ENCODE measurements around the gene KRT7. TPM values are rescaled to one million over a fixed set of nuclear protein-coding genes. Genes with fewer than 3 reads are reported as not detected.
A peak's percentile ranks its signal among the peaks of the same experiment; 100 is the strongest.
"Not testable (repeated sequence)": the region's sequence is repeated elsewhere in the genome, so short reads cannot be mapped to it uniquely, and the experiment has no call there.

KRT7 gene
- total RNA-seq, 1 experiment from 2014 or later: 302 TPM

DNA sequence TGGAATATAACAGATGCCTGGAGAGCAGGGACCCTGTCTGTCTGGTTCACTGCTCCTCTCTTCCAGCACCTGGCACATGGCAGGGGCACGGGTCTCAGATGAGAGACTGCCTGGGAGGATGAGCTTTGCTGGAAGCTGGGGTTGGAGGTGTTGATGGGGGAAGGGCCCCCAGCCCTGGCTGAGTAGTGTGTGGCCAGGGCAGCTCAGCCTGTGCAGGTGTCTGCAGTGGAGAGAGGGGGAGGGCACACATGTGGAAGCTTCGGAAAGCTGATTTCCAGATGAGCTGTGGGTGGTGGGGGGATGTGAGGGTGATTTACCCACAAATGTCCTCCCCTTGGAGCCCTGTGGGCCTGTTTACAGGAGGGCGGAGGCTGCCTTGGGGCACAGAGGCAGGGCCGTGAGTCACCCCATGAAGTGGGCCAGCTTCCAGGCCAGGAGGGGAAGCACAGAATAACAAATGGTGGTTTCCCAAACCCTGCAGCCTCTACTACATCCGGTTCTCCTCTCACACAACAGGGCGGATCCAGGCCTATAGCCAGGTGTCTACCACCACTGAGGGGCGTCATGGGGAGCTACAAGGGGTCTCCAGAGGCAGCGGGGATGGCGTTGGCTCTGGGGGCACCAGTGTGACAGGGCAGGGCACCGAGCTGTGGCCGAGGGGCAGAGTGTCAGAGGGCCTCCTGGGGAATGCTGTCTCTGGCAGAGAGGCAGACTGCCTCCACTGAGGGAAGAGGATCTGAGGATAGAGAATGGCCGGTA is 11.0 kb downstream of the KRT7 start:
- H3K36me3 ChIP-seq: peaks cover 23% of the 10 kb centered on the region
- H3K27me3 ChIP-seq: no peaks in the 10 kb centered on the region
- DNase-seq: peak; percentile 98
- H3K9me3 ChIP-seq: no peaks in the 10 kb centered on the region
- peak overlapping the region; percentile 36 for H3K4me3 ChIP-seq

DNA sequence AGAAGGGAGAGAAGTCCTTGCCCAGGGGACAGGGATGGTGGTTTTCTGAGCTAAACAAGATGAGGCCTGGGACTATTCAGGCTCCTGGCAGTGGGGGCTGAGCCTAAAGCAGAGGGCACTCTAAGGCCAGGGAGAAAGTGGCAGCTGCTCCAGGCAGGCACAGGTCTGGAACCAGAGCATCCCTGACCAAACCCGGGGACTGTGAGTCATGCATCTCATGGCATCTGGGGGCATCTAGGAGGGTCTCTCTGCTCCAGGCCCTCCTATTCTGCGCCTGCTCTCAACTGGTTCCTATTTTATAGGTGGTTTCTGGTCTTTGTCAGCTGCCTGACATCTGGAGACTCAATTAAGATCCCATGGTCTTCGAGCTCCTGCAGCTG is 11.6 kb downstream of the KRT7 start:
- peaks cover 27% of the 10 kb centered on the region for H3K36me3 ChIP-seq
- H3K4me3 ChIP-seq: peak overlapping the region; percentile 36
- H3K27me3 ChIP-seq: no peaks in the 10 kb centered on the region
- no peaks in the 10 kb centered on the region for H3K9me3 ChIP-seq
- peak; percentile 44 for DNase-seq

DNA sequence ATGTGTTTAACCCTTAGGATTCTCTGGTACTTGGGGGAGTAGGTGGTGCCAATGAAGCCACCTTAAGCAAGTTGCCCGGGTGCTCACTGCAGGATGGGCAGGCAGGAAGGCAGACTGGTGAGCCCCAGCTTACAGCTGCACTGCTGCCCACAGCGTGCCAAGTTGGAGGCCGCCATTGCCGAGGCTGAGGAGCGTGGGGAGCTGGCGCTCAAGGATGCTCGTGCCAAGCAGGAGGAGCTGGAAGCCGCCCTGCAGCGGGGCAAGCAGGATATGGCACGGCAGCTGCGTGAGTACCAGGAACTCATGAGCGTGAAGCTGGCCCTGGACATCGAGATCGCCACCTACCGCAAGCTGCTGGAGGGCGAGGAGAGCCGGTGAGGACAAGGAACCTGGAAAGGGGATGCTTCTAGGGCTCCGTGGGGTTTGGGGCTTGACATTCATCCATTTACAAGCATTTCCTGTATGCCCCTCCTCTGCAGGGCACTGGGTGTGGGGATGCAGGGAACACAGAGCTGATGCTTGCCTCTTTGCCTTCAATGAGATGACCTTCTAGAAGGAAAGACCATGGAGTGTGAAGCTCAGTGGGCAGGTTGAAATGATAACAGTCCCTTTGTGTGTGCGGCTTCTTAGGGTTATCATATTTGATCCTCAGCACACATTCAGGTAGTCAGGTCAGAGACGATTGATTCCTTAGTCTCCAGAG is 12.4 kb downstream of the KRT7 start:
- peaks cover 30% of the 10 kb centered on the region for H3K36me3 ChIP-seq
- H3K4me3 ChIP-seq: peak overlapping the region; percentile 43
- peak; percentile 83 for DNase-seq

DNA sequence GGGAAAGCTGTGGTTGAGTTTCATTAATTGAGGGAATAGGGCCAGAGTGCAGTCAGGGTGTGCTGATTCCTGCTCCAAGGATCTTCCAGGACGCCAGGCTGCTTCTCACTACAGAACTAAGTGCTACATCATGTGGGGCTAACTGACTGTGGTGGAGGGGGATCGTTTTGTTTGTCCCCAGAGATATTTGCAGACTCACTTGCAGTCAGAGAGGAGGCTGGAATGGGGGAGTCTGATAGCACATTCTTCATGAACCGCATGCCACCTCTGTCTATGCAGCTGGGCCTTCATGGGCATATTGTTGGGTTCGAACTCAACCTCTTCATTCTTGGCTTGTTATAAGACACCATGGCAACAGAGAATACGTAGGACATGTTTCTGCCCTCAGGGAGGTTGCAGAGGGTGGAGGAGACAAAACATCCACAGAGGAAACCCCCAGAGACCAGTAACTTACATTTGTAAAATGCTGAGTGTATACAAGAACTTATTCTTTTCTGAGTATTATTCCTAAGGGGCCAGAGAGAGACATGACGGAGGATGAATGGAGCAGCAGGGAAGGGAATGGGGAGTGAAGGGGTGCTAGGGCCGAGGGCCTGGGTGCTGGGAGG is 13.0 kb downstream of the KRT7 start:
- H3K4me3 ChIP-seq: peak overlapping the region; percentile 43
- no peak for DNase-seq
- H3K36me3 ChIP-seq: peaks cover 30% of the 10 kb centered on the region
- H3K9me3 ChIP-seq: no peaks in the 10 kb centered on the region
- H3K27me3 ChIP-seq: no peaks in the 10 kb centered on the region

More for the DNA sequence above, 12.4 kb downstream of the KRT7 start:
- H3K9me3 ChIP-seq: no peaks in the 10 kb centered on the region
- no peaks in the 10 kb centered on the region for H3K27me3 ChIP-seq

DNA sequence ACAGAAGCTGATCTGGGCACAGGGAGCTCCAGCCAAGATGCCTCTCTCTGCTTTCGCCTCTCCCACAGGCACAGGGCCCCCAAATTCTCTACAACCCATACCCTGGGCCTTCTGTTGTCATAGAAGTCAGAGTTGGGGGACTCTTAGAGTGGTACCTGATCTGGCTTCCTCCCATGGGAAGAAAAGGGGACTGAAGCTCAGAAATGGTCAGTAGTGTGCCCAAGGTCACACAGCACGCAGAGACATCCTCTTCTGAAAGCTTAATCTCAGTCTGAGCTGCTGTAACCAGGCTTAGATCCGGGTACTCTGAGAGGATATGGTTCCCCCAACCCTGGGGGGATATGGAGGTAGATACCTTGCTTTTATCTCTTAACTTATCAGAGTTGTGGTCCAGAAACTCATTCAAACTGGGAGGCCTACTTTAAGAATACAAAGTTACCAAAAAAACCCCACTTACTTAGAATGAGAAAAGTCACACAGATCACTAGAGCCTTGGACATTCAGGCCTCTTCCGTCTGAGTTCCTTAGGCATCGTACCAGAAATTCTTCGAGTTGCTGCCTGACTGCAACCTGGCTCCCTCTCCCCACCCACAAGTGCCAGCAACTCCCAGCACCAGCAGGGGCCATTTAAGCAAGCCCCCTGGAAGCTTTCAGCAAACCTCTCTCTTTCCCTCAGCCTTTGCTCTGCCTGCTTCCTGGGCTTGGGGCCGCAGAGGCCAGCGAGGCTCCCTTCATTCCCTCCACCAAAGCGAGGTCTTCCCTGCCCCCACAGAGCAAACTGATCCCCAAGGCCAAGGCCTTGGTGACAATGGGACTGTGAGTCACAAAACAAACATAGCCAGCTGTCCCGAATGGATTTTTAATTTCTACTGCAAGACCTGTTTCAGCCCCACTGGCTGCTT is 13.9 kb downstream of the KRT7 start:
- no peak for DNase-seq

DNA sequence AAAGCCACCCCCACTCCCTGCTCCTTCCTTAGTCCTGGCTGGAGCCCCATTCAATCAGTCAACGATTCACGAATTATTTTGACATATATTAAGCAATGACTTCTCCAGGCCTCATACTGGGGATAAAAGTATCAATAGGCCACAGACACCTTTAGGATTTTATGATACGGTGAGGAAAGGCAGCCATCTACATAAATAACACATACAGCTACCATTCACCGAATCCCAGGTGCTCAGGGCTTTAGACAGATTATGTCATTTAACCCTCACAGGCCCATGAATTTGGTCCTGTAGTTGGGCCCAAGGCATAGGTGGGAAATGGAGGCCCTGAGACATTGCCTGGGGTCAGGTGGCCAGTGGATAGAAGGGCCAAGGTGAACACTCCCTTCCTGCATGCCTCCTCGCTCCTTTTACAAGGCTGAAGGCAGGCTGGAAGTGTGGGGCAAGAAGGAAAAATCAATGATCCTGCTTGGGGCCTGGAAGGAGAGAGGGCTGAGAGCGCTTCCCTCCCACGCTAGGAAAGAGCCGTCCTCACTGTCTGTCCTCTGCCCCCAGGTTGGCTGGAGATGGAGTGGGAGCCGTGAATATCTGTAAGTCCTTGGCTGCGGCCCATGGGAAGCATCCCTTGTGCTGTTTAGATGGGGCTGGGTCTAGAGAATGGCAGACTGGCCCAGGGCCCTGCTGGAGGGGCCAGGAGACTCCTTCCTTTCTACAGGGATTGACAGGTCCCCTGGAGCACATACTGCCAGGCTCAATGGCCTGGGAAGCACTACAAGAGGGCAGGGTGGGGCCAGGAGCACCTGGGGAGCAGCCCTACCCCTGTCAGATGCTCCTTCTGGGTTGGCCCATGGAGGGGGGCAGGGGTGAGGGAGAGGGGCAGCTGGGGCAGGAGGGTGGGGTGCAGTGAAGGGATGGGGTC is 14.8 kb downstream of the KRT7 start:
- H3K4me3 ChIP-seq: no peak overlapping the region
- no peaks in the 10 kb centered on the region for H3K27me3 ChIP-seq
- no peaks in the 10 kb centered on the region for H3K9me3 ChIP-seq
- peaks cover 46% of the 10 kb centered on the region for H3K36me3 ChIP-seq
- no peak for DNase-seq

More for the DNA sequence above, 13.9 kb downstream of the KRT7 start:
- Histone ChIP-seq H3K27me3 (no peaks in the 10 kb centered on the region), H3K4me3 (no peak overlapping the region; the same call in 1 of the 2 replicates), H3K36me3 (peaks cover 39% of the 10 kb centered on the region), H3K9me3 (no peaks in the 10 kb centered on the region)

DNA sequence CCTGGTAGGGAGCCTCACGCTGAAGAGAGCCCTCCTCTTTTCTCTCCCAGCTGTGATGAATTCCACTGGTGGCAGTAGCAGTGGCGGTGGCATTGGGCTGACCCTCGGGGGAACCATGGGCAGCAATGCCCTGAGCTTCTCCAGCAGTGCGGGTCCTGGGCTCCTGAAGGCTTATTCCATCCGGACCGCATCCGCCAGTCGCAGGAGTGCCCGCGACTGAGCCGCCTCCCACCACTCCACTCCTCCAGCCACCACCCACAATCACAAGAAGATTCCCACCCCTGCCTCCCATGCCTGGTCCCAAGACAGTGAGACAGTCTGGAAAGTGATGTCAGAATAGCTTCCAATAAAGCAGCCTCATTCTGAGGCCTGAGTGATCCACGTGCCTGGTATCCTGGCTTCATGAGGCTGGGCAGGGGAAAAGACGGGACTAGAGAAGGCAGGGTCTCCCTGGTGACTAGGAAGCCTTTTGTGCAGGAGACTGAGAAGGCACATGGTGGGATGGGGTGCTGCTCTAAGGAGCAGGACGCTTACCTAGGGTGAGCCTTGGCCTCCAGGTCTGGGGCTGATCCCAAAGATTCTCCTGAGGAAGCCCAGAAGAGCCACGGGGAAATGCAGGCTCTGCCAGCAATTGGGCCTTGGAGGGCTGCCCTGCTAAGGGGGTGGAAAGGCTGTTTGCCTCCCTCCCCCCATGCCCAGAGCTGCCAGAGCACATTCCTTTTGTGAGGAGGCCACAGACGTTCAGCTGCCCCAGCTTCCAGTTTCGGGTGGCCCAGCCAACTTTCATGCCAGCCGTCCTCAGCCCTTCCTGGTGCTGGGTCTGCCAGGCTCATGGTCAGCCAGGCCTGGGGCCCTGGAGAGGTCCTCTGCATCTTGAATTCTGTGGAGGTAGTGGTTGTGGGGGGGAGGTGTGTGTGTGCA is 15.8 kb downstream of the KRT7 start:
- H3K4me3 ChIP-seq: peak overlapping the region; percentile 23
- peak; percentile 95 for DNase-seq
- H3K36me3 ChIP-seq: peaks cover 46% of the 10 kb centered on the region
- no peaks in the 10 kb centered on the region for H3K27me3 ChIP-seq
- no peaks in the 10 kb centered on the region for H3K9me3 ChIP-seq

DNA sequence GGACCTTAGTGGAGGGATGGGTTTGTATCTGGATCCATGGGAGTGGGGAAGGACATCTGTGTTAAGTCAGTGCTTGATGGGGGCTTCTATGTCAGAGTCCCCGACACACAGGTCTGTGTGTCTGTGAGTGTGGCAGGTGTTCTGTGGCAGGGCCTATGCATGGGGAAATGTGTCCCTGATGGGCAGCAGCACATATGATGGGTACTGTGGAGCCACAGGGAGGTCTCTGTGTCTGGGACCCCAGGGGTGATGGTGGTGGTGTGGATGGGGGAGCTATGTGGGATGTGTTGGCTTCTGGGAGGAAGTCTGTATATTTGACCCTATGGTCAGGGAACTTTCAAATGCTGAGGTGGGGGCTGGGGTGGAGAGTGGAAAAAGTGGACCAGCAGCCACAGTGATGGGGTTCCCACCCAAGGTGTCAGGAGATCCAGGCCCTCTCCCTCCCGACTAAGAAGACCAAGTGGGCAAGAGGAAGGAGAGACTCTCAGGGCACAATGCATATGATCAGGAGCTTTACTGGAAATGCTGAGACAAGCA is 16.5 kb downstream of the KRT7 start:
- Histone ChIP-seq H3K9me3 (no peaks in the 10 kb centered on the region), H3K4me3 (peak overlapping the region; percentile 23), H3K36me3 (peaks cover 46% of the 10 kb centered on the region), H3K27me3 (no peaks in the 10 kb centered on the region)
- no peak for DNase-seq

DNA sequence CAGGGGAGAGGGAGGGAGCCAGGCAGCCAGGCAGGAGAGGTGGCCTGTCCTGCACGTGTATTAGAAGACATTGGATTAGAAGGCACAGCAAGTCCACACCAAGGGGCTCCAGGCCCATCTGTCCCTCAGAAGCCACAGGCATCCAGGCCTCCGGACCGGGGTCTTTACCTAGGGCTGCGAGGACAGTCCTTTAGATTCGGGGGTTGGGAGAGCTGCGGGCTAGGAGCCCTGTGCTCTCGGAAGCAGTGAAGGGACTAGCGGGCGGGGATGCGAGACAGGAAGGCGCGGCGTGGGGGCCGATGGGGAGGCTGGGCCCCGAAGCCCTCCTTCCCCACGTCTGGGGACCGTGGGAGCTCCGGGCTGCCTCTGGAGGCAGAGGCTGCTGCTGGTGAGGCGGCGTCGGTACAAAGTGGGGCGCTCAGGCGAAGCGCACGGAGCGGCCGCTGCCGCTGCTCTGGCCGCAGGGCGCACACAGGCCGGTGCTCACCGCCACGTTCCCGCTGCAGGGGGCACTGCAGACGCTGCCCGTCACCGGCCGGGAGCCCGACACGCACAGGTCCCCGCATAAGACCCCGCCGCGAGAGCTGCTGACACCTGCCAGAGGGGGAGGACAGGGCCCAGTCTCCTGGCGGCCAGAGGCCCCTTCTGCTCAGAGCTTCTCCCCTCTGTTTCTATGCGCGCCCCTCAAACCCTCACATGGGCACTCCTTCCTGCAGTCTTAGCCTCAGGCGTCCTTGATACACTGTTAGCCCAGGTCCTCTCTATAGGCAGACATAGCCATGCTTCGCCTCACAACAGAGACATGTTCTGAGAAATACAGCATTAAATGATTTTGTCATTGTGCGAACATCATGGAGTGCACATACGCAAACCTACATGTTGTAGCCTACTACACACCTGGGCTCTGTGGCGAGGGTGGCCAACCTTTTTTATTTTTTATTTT is 17.3 kb downstream of the KRT7 start:
- H3K4me3 ChIP-seq: no peak overlapping the region
- peaks cover 48% of the 10 kb centered on the region for H3K36me3 ChIP-seq
- no peaks in the 10 kb centered on the region for H3K27me3 ChIP-seq
- H3K9me3 ChIP-seq: no peaks in the 10 kb centered on the region
- no peak for DNase-seq

DNA sequence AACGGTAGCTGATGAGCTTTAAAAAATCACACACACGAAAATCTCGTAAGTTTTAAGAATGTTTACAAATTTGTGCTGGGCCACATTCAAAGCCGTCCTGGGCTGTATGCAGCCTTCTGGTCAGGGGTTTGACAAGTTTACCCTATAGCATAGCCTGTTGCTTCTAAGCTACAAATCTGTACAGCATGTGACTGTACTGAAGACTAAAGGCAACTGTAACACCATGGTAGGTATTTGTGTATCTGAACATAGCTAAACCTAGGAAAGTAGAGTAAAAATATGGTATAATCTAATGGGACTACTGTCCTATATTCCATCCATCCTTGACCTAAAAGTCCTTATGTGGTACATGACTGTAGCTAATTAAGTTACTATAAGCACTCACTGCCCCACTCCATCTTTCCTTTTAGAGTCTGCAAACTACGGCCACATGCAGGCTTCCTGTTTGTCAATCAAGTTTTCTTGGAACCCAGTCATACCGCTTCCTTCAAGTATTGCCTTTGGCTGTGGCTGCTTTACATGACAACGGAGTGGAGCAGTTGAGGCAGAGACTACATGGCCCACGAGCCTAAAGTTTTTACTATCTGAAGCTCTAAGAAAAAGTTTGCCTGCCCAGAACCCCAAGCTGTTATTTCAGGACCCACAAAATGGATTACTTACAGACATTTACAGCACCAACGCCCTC is 18.5 kb downstream of the KRT7 start:
- peaks cover 39% of the 10 kb centered on the region for H3K36me3 ChIP-seq
- H3K4me3 ChIP-seq: no peak overlapping the region
- DNase-seq: no peak
- no peaks in the 10 kb centered on the region for H3K9me3 ChIP-seq
- no peaks in the 10 kb centered on the region for H3K27me3 ChIP-seq

DNA sequence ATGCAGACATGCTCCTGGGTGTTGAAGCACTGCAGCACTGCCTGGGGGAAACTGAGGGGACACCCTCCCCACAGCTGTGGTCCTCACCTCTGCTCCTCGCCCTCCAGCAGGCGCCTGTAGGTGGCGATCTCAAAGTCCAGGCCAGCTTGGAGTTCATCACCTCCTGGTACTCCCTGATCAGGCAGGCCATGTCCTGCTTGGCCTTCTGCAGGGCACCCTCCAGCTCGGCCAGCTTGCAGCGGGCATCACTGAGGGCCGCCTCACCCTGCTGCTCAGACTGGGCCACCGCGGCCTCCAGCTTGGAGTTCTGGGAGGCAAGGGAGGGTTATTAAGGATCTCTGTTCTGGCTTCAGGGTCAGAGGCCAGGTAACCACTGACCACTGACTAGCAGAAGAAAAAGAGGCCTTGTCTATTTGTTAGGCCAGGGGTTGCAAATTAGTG is 19.2 kb downstream of the KRT7 start:
- H3K36me3 ChIP-seq: peaks cover 34% of the 10 kb centered on the region
- not testable (repeated sequence) for DNase-seq, H3K9me3 ChIP-seq, H3K4me3 ChIP-seq, H3K27me3 ChIP-seq

DNA sequence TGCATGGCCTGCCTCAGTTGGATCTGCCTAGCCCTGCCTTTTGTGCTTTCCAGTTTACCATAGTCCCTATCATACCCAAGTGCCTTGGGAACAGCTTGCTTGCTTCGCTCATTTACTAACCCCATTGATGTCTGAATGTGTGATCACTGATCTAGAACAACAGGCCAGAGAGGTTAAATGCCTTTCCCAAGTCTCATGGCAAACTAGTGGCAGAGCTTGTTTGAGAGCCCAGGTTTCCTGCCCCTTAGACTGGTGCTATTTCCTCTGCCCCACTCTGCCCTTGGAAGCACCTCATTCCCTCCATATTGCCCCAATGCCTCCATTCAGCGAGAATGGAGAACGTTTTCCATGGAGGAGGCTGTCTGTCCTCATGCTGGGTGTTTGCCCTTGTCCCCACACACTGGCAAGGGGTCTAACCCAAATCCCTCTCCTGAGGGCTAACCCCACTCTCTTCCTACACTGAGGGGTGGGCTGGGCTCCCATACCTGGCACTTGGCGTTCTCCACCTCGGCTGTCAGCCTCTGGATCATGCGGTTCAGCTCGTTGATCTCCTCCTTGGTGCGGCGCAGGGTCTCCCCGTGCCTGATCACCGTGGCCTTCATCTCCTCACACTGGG is 19.8 kb downstream of the KRT7 start:
- no peak for DNase-seq

More for the DNA sequence above, 19.8 kb downstream of the KRT7 start:
- peaks cover 30% of the 10 kb centered on the region for H3K36me3 ChIP-seq
- no peak overlapping the region for H3K4me3 ChIP-seq
- no peaks in the 10 kb centered on the region for H3K27me3 ChIP-seq
- no peaks in the 10 kb centered on the region for H3K9me3 ChIP-seq

Data from MG63 (cell line).